ENCODE measurements around the gene EPS8L2.

EPS8L2 gene

DNA sequence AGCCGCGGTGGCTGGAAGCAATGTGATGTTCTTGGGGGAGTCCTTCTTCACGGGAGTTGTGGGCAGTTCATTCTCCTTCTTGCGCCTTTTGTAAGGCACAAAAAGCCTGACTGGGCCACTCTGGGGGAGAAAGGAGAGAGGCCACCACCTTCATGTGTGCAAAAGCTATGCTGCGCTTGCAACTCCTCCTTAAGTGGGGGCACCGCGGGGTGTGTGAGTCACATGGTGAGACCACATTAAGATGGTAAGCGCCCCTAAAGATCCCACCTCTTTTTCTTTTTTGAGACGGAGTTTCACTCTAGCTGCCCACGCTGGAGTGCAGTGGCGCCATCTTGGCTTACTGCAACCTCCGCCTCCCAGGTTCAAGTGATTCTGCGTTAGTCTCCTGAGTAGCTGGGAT is 25.1 kb upstream of the EPS8L2 start:
- H3K36me3 ChIP-seq (ENCODE audit: insufficient read depth, low read length): peaks cover 39% of the 10 kb centered on the region; the same call in 1 of the 2 replicates
- no peak overlapping the region for H3K4me2 ChIP-seq (ENCODE audit: low read depth, low read length, poor library complexity, severe bottlenecking)
- TF ChIP-seq, protein P1, sequence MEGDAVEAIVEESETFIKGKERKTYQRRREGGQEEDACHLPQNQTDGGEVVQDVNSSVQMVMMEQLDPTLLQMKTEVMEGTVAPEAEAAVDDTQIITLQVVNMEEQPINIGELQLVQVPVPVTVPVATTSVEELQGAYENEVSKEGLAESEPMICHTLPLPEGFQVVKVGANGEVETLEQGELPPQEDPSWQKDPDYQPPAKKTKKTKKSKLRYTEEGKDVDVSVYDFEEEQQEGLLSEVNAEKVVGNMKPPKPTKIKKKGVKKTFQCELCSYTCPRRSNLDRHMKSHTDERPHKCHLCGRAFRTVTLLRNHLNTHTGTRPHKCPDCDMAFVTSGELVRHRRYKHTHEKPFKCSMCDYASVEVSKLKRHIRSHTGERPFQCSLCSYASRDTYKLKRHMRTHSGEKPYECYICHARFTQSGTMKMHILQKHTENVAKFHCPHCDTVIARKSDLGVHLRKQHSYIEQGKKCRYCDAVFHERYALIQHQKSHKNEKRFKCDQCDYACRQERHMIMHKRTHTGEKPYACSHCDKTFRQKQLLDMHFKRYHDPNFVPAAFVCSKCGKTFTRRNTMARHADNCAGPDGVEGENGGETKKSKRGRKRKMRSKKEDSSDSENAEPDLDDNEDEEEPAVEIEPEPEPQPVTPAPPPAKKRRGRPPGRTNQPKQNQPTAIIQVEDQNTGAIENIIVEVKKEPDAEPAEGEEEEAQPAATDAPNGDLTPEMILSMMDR (conservative IDR thresholded peaks at IDR 0.05; ENCODE audit: low read length): no peak
- TF ChIP-seq EZH2phosphoT487 (IDR thresholded peaks at IDR 0.05; ENCODE audit: borderline replicate concordance): no peak

DNA sequence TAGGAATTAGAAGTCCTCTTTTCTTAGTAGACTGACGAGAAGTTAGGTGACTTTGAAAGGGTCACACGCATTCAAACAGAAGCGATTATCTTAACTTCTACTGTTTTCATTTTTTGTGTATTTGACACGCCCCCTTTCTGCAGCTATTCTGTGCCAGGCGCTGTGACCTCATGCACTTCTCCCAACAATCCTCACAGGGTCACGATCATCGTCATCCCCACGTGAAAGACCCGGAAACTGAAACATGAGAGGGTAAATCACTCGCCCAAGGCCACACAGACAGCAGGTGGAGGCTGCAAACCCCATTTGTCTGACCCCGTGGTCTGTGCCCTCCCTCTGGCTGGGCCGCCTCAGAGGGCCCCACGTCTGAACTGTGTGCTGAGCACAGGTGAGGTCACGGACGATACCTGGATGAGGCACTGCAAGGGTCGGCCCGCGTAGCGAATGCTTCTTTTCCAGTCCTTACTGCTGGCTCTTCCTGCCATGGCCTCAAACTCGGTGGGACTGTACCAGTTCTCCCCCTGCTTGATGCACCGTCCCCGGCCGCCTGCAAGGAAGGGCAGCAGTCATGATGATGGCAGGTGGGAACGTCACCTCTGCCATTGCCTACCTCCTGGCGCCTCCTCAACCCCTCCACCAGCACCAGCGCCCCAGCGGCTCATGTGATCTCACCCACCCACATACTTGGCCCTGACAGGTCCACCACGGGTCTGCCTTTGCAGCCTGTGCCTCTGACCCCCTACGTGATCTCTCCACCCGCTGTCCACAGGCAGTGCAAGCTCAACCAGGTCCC is 19.4 kb upstream of the EPS8L2 start:
- H3K27me3 ChIP-seq (ENCODE audit: insufficient read depth, low read length, poor library complexity, severe bottlenecking): no peaks in the 10 kb centered on the region
- H3K36me3 ChIP-seq (ENCODE audit: insufficient read depth, low read length): peaks cover 47% of the 10 kb centered on the region; the same call in 1 of the 2 replicates
- H3K4me1 ChIP-seq (ENCODE audit: insufficient read depth, low read length, poor library complexity, severe bottlenecking): peaks cover 31% of the 10 kb centered on the region
- H3K9ac ChIP-seq (ENCODE audit: low read depth, low read length, poor library complexity, severe bottlenecking): no peak overlapping the region
- H3K4me3 ChIP-seq (ENCODE audit: low read length, poor library complexity, severe bottlenecking): no peak overlapping the region
- H2AFZ ChIP-seq (ENCODE audit: low read length): no peak overlapping the region
- no peak overlapping the region for H3K4me2 ChIP-seq (ENCODE audit: low read depth, low read length, poor library complexity, severe bottlenecking)
- no peaks in the 10 kb centered on the region for H3K9me2 ChIP-seq (replicated peaks; ENCODE audit: low read depth, low read length)
- H4K20me1 ChIP-seq (ENCODE audit: insufficient read depth, low read length, poor library complexity, severe bottlenecking): peaks cover 16% of the 10 kb centered on the region
- H3F3A ChIP-seq (ENCODE audit: low read depth): peaks cover 3% of the 10 kb centered on the region; the same call in 1 of the 2 replicates
- peaks cover 22% of the 10 kb centered on the region for H3K79me2 ChIP-seq (ENCODE audit: insufficient read depth, low read length)
- TF ChIP-seq EZH2phosphoT487 (IDR thresholded peaks at IDR 0.05; ENCODE audit: borderline replicate concordance): no peak
- TF ChIP-seq, protein P1 (conservative IDR thresholded peaks at IDR 0.05; ENCODE audit: low read length): no peak
- H3K9me3 ChIP-seq (ENCODE audit: insufficient read depth, low read depth, low read length): no peaks in the 10 kb centered on the region

More for the DNA sequence above, 25.1 kb upstream of the EPS8L2 start:
- Histone ChIP-seq H3K9me3 (ENCODE audit: insufficient read depth, low read depth, low read length) (no peaks in the 10 kb centered on the region), H3F3A (ENCODE audit: low read depth) (no peaks in the 10 kb centered on the region), H3K79me2 (ENCODE audit: insufficient read depth, low read length) (no peaks in the 10 kb centered on the region), H2AFZ (ENCODE audit: low read length) (no peak overlapping the region), H3K9ac (ENCODE audit: low read depth, low read length, poor library complexity, severe bottlenecking) (no peak overlapping the region), H3K4me1 (ENCODE audit: insufficient read depth, low read length, poor library complexity, severe bottlenecking) (no peaks in the 10 kb centered on the region), H3K9me2 (replicated peaks; ENCODE audit: low read depth, low read length) (no peaks in the 10 kb centered on the region), H3K4me3 (ENCODE audit: low read length, poor library complexity, severe bottlenecking) (no peak overlapping the region), H4K20me1 (ENCODE audit: insufficient read depth, low read length, poor library complexity, severe bottlenecking) (peaks cover 3% of the 10 kb centered on the region), H3K27me3 (ENCODE audit: insufficient read depth, low read length, poor library complexity, severe bottlenecking) (no peaks in the 10 kb centered on the region)

DNA sequence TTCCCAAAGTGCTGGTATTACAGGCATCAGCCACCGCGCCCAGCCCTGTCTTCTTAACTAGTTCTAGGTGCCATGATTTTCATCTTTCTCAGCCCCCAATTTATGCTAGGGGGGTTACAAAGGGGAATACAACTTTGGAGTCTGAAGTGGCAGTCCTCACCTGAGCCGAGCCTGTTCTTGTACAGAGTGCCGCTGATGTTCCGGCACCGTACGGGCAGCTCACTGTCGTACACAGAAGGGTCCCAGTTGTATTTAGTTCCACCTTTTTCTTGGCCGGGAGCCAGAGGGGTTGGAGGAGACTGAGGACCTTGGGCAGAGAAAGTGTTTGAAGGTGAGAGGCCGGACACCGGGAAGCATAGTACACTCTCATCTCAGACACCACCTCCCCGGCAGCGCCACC is 18.3 kb upstream of the EPS8L2 start:
- H3K9ac ChIP-seq (ENCODE audit: low read depth, low read length, poor library complexity, severe bottlenecking): no peak overlapping the region
- peak overlapping the region; percentile 48 for H3K4me2 ChIP-seq (ENCODE audit: low read depth, low read length, poor library complexity, severe bottlenecking)
- H3K4me1 ChIP-seq (ENCODE audit: insufficient read depth, low read length, poor library complexity, severe bottlenecking): peaks cover 40% of the 10 kb centered on the region
- peaks cover 4% of the 10 kb centered on the region; the same call in 1 of the 2 replicates for H3F3A ChIP-seq (ENCODE audit: low read depth)
- H2AFZ ChIP-seq (ENCODE audit: low read length): no peak overlapping the region
- no peaks in the 10 kb centered on the region for H3K9me3 ChIP-seq (ENCODE audit: insufficient read depth, low read depth, low read length)
- no peak overlapping the region for H3K4me3 ChIP-seq (ENCODE audit: low read length, poor library complexity, severe bottlenecking)
- H3K27me3 ChIP-seq (ENCODE audit: insufficient read depth, low read length, poor library complexity, severe bottlenecking): no peaks in the 10 kb centered on the region
- H3K9me2 ChIP-seq (replicated peaks; ENCODE audit: low read depth, low read length): no peaks in the 10 kb centered on the region
- H4K20me1 ChIP-seq (ENCODE audit: insufficient read depth, low read length, poor library complexity, severe bottlenecking): peaks cover 20% of the 10 kb centered on the region
- peaks cover 44% of the 10 kb centered on the region; the same call in 1 of the 2 replicates for H3K36me3 ChIP-seq (ENCODE audit: insufficient read depth, low read length)
- H3K79me2 ChIP-seq (ENCODE audit: insufficient read depth, low read length): peaks cover 33% of the 10 kb centered on the region
- no peak for TF ChIP-seq EZH2phosphoT487 (IDR thresholded peaks at IDR 0.05; ENCODE audit: borderline replicate concordance)
- TF ChIP-seq, protein P1 (conservative IDR thresholded peaks at IDR 0.05; ENCODE audit: low read length): no peak
